Memory B cell (primary cell): ENCODE results near the gene TTLL4.

ENCODE experiments used
- ATAC-seq: fragments of 150-1000 bp; cut with Tn5 transposase; 2 replicates; pipeline ENCODE4 v1.10.0; 2021; ENCODE audit warnings: low read depth, mild to moderate bottlenecking, moderate library complexity
- DNase-seq, 2 donors: peaks; one replicate each; pipeline ENCODE4 v3.0.0; 2022; ENCODE audit warnings: low spot score in 2 of 2
- H3K27ac Mint-ChIP-seq: one replicate; pipeline ENCODE4 v1.8.0; 2022; ENCODE audit warnings: mild to moderate bottlenecking, moderate library complexity, mixed read lengths
- H3K27me3 Mint-ChIP-seq: one replicate; pipeline ENCODE4 v1.8.0; 2022; ENCODE audit warnings: mixed read lengths
- H3K36me3 Mint-ChIP-seq: one replicate; pipeline ENCODE4 v1.8.0; 2022; ENCODE audit warnings: mild to moderate bottlenecking, mixed read lengths
- H3K4me1 Mint-ChIP-seq: one replicate; pipeline ENCODE4 v1.8.0; 2022; ENCODE audit warnings: mixed read lengths
- H3K4me3 Mint-ChIP-seq: one replicate; pipeline ENCODE4 v1.8.0; 2022; ENCODE audit warnings: mild to moderate bottlenecking, moderate library complexity, mixed read lengths
- H3K9me3 Mint-ChIP-seq: one replicate; pipeline ENCODE4 v1.8.0; 2022; ENCODE audit warnings: mixed read lengths

Gene TTLL4

GRCh38 chr2:218777276-218777990 is 66.8 kb downstream of the TTLL4 start:
- H3K4me1 Mint-ChIP-seq: no peaks in the 10 kb centered on the region
- peaks cover 13% of the 10 kb centered on the region for H3K27me3 Mint-ChIP-seq
- DNase-seq: no peak
- no peak overlapping the region for H3K27ac Mint-ChIP-seq
- no peak overlapping the region for H3K4me3 Mint-ChIP-seq
- H3K36me3 Mint-ChIP-seq: peaks cover 18% of the 10 kb centered on the region
- no peak for ATAC-seq
- peaks cover 9% of the 10 kb centered on the region for H3K9me3 Mint-ChIP-seq

GRCh38 chr2:218780046-218780445 is 69.4 kb downstream of the TTLL4 start:
- DNase-seq (no peak), ATAC-seq (no peak)
- Mint-ChIP-seq H3K27me3 (peaks cover 22% of the 10 kb centered on the region), H3K36me3 (peaks cover 11% of the 10 kb centered on the region), H3K4me1 (no peaks in the 10 kb centered on the region), H3K4me3 (no peak overlapping the region), H3K9me3 (peaks cover 9% of the 10 kb centered on the region), H3K27ac (no peak overlapping the region)

GRCh38 chr2:218780851-218781690 is 70.4 kb downstream of the TTLL4 start:
- H3K4me1 Mint-ChIP-seq: no peaks in the 10 kb centered on the region
- ATAC-seq (no peak), DNase-seq (no peak)
- peaks cover 21% of the 10 kb centered on the region for H3K27me3 Mint-ChIP-seq
- H3K36me3 Mint-ChIP-seq: peaks cover 10% of the 10 kb centered on the region
- no peak overlapping the region for H3K27ac Mint-ChIP-seq
- H3K9me3 Mint-ChIP-seq: peaks cover 8% of the 10 kb centered on the region
- no peak overlapping the region for H3K4me3 Mint-ChIP-seq

- no peak within 1 kb of the TSS for H3K27ac Mint-ChIP-seq
- peaks cover 5% of the 10 kb centered on the region for H3K9me3 Mint-ChIP-seq
- H3K4me3 Mint-ChIP-seq: no peak within 1 kb of the TSS
- H3K27me3 Mint-ChIP-seq: peaks cover 19% of the 10 kb centered on the region
- peaks cover 7% of the 10 kb centered on the region for H3K36me3 Mint-ChIP-seq
- DNase-seq (no peak), ATAC-seq (no peak)
- no peaks in the 10 kb centered on the region for H3K4me1 Mint-ChIP-seq
Observed at GRCh38 chr2:218781691-218782527, 71.3 kb downstream of the TTLL4 start, which contains the start of gene CYP27A1. Gene CYP27A1, plus strand, starts transcription at chr2:218782147. Its CDS starts 36 bp downstream, at chr2:218782183.

- Mint-ChIP-seq H3K4me1 (no peaks in the 10 kb centered on the region), H3K9me3 (peaks cover 2% of the 10 kb centered on the region), H3K27me3 (peaks cover 19% of the 10 kb centered on the region), H3K27ac (no peak overlapping the region), H3K36me3 (peaks cover 3% of the 10 kb centered on the region), H3K4me3 (no peak overlapping the region)
- DNase-seq (no peak), ATAC-seq (no peak)
Observed at GRCh38 chr2:218782528-218782844, 71.9 kb downstream of the TTLL4 start.

GRCh38 chr2:218783688-218784087 is 73.1 kb downstream of the TTLL4 start:
- Mint-ChIP-seq H3K4me1 (no peaks in the 10 kb centered on the region), H3K36me3 (peaks cover 2% of the 10 kb centered on the region), H3K27me3 (peaks cover 23% of the 10 kb centered on the region), H3K27ac (no peak overlapping the region), H3K9me3 (no peaks in the 10 kb centered on the region), H3K4me3 (no peak overlapping the region)
- ATAC-seq: no peak
- DNase-seq: no peak

- no peak for ATAC-seq
Observed at GRCh38 chr2:218785103-218785502, 74.5 kb downstream of the TTLL4 start.

GRCh38 chr2:218786133-218786532 is 75.5 kb downstream of the TTLL4 start:
- no peak for DNase-seq
- Mint-ChIP-seq H3K36me3 (peaks cover 2% of the 10 kb centered on the region), H3K4me1 (no peaks in the 10 kb centered on the region), H3K27ac (no peak overlapping the region), H3K4me3 (no peak overlapping the region), H3K27me3 (peaks cover 19% of the 10 kb centered on the region), H3K9me3 (no peaks in the 10 kb centered on the region)
- no peak for ATAC-seq

More at GRCh38 chr2:218785103-218785502, 74.5 kb downstream of the TTLL4 start:
- H3K9me3 Mint-ChIP-seq: no peaks in the 10 kb centered on the region
- H3K4me3 Mint-ChIP-seq: no peak overlapping the region
- H3K4me1 Mint-ChIP-seq: no peaks in the 10 kb centered on the region
- H3K27ac Mint-ChIP-seq: no peak overlapping the region
- peaks cover 2% of the 10 kb centered on the region for H3K36me3 Mint-ChIP-seq
- H3K27me3 Mint-ChIP-seq: peaks cover 20% of the 10 kb centered on the region
- no peak for DNase-seq

GRCh38 chr2:218788529-218789255 is 78.1 kb downstream of the TTLL4 start:
- ATAC-seq (no peak), DNase-seq (no peak)
- Mint-ChIP-seq H3K9me3 (no peaks in the 10 kb centered on the region), H3K27ac (no peak overlapping the region), H3K36me3 (peaks cover 2% of the 10 kb centered on the region), H3K4me1 (no peaks in the 10 kb centered on the region), H3K4me3 (no peak overlapping the region), H3K27me3 (peaks cover 10% of the 10 kb centered on the region)

- peaks cover 2% of the 10 kb centered on the region for H3K36me3 Mint-ChIP-seq
- no peaks in the 10 kb centered on the region for H3K9me3 Mint-ChIP-seq
- DNase-seq (no peak), ATAC-seq (no peak)
- no peak overlapping the region for H3K27ac Mint-ChIP-seq
- H3K4me3 Mint-ChIP-seq: no peak overlapping the region
- peaks cover 13% of the 10 kb centered on the region for H3K27me3 Mint-ChIP-seq
- H3K4me1 Mint-ChIP-seq: no peaks in the 10 kb centered on the region
Observed at GRCh38 chr2:218792433-218792832, 81.8 kb downstream of the TTLL4 start.

- H3K36me3 Mint-ChIP-seq: no peaks in the 10 kb centered on the region
- no peak overlapping the region for H3K4me3 Mint-ChIP-seq
- no peak for DNase-seq
- no peaks in the 10 kb centered on the region for H3K4me1 Mint-ChIP-seq
- peaks cover 15% of the 10 kb centered on the region for H3K27me3 Mint-ChIP-seq
- H3K27ac Mint-ChIP-seq: no peak overlapping the region
- no peak for ATAC-seq
- no peaks in the 10 kb centered on the region for H3K9me3 Mint-ChIP-seq
Observed at GRCh38 chr2:218796691-218797090, 86.1 kb downstream of the TTLL4 start.

GRCh38 chr2:218798767-218799504 is 88.3 kb downstream of the TTLL4 start:
- H3K4me3 Mint-ChIP-seq: no peak overlapping the region
- no peak for ATAC-seq
- no peaks in the 10 kb centered on the region for H3K9me3 Mint-ChIP-seq
- H3K4me1 Mint-ChIP-seq: no peaks in the 10 kb centered on the region
- no peak for DNase-seq
- no peak overlapping the region for H3K27ac Mint-ChIP-seq
- H3K36me3 Mint-ChIP-seq: no peaks in the 10 kb centered on the region
- peaks cover 17% of the 10 kb centered on the region for H3K27me3 Mint-ChIP-seq

GRCh38 chr2:218799990-218800389 is 89.4 kb downstream of the TTLL4 start:
- H3K4me3 Mint-ChIP-seq: no peak overlapping the region
- H3K27me3 Mint-ChIP-seq: peaks cover 14% of the 10 kb centered on the region
- peaks cover 2% of the 10 kb centered on the region for H3K9me3 Mint-ChIP-seq
- no peaks in the 10 kb centered on the region for H3K36me3 Mint-ChIP-seq
- H3K4me1 Mint-ChIP-seq: no peaks in the 10 kb centered on the region
- DNase-seq (no peak), ATAC-seq (no peak)
- H3K27ac Mint-ChIP-seq: no peak overlapping the region
